GM20431 (cell line): ENCODE measurements around the gene OR52W1.

Experiments used
- in situ Hi-C: fragments of 300-500 bp; cut with MseI, MboI; formaldehyde crosslinking; loops from one replicate; pipeline ENCODE4 v1.15.0; 2020; ENCODE audit warnings: low sequenced_read_pairs; ENCODE audit not compliant: unreplicated experiment

OR52W1 gene

GRCh38 chr11:6248897-6249296, 49.9 kb downstream of the OR52W1 start:
- in situ Hi-C loops: loop anchor here (10.0 kb wide), 1 partner anchor 56 kb away; no protein-coding TSS in a partner anchor
